ENCODE data around the gene HHAT.

HHAT gene

DNA sequence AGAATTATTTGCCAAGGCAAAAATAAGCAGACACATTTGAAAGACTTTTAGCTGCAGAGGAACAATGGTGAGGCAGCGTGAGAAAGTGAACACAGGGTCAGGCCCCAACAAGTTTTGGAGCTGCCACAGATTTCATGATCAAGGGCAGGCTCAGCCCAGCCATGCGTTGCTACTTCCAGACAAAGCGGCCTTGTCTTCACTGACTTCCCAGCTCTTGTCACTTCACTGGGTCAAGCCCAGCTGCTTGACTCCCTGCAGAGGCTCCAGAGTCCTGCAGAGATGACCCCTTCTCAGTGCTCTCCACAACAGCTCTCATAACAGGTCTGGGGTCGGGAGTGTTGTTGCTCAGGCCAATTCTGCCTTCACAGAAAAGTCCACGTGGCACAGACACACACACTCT is 35.8 kb downstream of the HHAT start:
- no peak overlapping the region for H3K4me3 ChIP-seq (replicated peaks; ENCODE audit: low read depth, low read length)
- H3K27me3 ChIP-seq (replicated peaks; ENCODE audit: control insufficient read depth, insufficient read depth, low read length): no peaks in the 10 kb centered on the region
- no peak for DNase-seq (ENCODE audit: extremely low read depth, insufficient read length)
- TF ChIP-seq, protein P1, sequence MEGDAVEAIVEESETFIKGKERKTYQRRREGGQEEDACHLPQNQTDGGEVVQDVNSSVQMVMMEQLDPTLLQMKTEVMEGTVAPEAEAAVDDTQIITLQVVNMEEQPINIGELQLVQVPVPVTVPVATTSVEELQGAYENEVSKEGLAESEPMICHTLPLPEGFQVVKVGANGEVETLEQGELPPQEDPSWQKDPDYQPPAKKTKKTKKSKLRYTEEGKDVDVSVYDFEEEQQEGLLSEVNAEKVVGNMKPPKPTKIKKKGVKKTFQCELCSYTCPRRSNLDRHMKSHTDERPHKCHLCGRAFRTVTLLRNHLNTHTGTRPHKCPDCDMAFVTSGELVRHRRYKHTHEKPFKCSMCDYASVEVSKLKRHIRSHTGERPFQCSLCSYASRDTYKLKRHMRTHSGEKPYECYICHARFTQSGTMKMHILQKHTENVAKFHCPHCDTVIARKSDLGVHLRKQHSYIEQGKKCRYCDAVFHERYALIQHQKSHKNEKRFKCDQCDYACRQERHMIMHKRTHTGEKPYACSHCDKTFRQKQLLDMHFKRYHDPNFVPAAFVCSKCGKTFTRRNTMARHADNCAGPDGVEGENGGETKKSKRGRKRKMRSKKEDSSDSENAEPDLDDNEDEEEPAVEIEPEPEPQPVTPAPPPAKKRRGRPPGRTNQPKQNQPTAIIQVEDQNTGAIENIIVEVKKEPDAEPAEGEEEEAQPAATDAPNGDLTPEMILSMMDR (IDR thresholded peaks at IDR 0.05; ENCODE audit: insufficient read depth, low read length, poor library complexity, severe bottlenecking): no peak
- H3K36me3 ChIP-seq (ENCODE audit: control insufficient read depth, insufficient read depth, low read length): no peaks in the 10 kb centered on the region

DNA sequence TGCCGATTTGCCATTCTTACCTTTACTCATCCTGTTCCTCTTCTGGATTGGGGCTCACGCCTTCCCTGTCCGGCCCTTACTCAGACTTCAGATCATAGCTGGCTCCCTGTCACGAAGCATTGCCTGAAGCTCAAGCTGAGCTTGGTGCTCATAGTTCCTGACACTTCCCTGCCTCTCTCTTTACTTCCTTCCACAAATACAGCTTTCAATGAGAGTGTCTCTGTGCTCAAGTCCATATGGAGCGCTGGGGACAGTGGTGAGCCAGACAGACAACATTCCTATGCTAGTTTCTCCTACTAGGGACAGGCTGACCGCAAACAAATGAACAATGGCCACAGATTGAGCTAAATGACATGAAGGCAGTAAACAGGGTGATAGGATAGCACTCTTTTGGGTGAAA is 38.1 kb downstream of the HHAT start:
- TF ChIP-seq, protein P1 (IDR thresholded peaks at IDR 0.05; ENCODE audit: insufficient read depth, low read length, poor library complexity, severe bottlenecking): no peak
- no peak for DNase-seq (ENCODE audit: extremely low read depth, insufficient read length)
- Histone ChIP-seq H3K36me3 (ENCODE audit: control insufficient read depth, insufficient read depth, low read length) (no peaks in the 10 kb centered on the region), H3K4me3 (replicated peaks; ENCODE audit: low read depth, low read length) (no peak overlapping the region), H3K27me3 (replicated peaks; ENCODE audit: control insufficient read depth, insufficient read depth, low read length) (no peaks in the 10 kb centered on the region)

DNA sequence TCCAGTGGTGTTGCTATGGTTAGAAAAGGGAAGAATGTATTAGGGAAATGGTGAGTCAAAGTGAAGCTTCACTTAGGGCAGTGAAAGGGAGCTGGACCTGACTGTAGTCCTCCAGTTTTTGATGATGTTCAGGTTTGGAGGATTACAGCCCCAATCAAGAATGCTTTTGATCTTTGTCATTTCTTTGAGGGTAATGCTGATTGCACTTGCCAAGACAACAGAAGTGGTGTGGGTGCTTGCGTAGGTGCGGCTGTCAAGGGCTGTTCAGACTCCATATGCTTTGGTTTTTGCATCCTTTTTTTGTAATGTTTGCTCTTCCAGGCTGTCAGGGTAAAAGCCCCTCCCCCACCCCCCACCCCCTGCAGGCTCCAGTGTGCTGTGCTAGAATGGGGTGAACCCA is 38.9 kb downstream of the HHAT start:
- Histone ChIP-seq H3K27me3 (replicated peaks; ENCODE audit: control insufficient read depth, insufficient read depth, low read length) (no peaks in the 10 kb centered on the region), H3K4me3 (replicated peaks; ENCODE audit: low read depth, low read length) (no peak overlapping the region), H3K36me3 (ENCODE audit: control insufficient read depth, insufficient read depth, low read length) (no peaks in the 10 kb centered on the region)
- no peak for DNase-seq (ENCODE audit: extremely low read depth, insufficient read length)
- TF ChIP-seq, protein P1 (IDR thresholded peaks at IDR 0.05; ENCODE audit: insufficient read depth, low read length, poor library complexity, severe bottlenecking): no peak

DNA sequence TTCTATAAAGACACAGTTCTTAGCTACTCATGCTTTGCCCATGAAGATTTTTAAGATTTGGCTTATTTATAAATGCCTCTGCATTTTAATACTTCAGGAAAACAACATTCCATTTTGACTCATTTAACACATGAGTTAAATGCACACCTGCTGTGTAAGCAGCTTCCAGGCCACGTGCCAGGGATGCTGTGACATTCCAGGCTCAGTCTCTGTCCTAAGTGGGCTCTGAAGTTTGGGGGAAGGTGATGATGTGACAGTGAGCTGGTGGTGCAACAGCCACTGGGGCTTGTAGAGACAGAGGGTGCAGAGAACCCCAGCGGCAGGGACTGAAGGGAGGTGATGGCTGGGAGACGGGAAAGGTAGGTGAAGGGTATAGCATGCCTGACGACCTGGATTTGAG is 40.7 kb downstream of the HHAT start:
- H3K4me3 ChIP-seq (replicated peaks; ENCODE audit: low read depth, low read length): no peak overlapping the region
- no peaks in the 10 kb centered on the region for H3K36me3 ChIP-seq (ENCODE audit: control insufficient read depth, insufficient read depth, low read length)
- TF ChIP-seq, protein P1 (IDR thresholded peaks at IDR 0.05; ENCODE audit: insufficient read depth, low read length, poor library complexity, severe bottlenecking): no peak
- no peaks in the 10 kb centered on the region for H3K27me3 ChIP-seq (replicated peaks; ENCODE audit: control insufficient read depth, insufficient read depth, low read length)
- no peak for DNase-seq (ENCODE audit: extremely low read depth, insufficient read length)

DNA sequence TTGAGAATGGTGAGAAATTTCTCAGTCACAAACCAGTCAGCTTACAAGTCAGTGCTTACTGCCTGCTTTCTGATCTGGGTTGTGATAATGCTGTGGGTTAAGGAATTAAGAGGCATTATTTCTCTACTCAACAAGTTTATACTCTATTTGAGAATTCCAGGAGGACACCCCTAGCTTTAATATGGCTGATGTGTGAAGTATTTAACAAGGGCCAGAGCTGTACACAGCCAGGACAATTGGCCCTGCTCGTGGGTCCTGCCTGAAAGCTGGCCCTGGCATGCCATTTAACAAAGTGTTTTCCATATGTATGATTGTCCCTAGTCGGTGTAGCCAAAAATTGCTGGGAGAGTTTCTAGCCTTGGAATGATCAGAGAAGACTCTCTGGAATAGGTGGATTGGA is 43.2 kb downstream of the HHAT start:
- TF ChIP-seq, protein P1 (IDR thresholded peaks at IDR 0.05; ENCODE audit: insufficient read depth, low read length, poor library complexity, severe bottlenecking): no peak
- no peak for DNase-seq (ENCODE audit: extremely low read depth, insufficient read length)

DNA sequence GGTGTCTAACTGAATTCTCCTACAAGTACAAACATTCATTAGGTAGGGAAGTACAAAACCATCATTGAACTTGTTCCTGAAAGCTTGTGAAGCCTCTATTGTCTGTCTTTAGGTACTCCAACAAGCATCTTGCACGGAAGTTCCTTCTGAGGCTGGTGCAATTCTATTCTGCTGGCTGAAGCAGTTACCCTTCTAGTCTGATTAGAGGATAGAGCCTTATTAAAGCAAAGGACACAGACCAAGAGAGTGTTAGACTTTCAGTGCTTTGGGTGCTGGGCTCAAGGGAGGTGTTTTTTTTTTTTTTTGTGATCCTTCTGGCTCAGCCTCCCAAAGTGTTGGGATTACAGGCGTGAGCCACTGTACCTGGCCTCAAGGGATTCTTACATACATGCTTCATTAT is 43.8 kb downstream of the HHAT start:
- no peak for DNase-seq (ENCODE audit: extremely low read depth, insufficient read length)
- no peaks in the 10 kb centered on the region for H3K27me3 ChIP-seq (replicated peaks; ENCODE audit: control insufficient read depth, insufficient read depth, low read length)
- TF ChIP-seq, protein P1 (IDR thresholded peaks at IDR 0.05; ENCODE audit: insufficient read depth, low read length, poor library complexity, severe bottlenecking): no peak
- H3K4me3 ChIP-seq (replicated peaks; ENCODE audit: low read depth, low read length): no peak overlapping the region
- no peaks in the 10 kb centered on the region for H3K36me3 ChIP-seq (ENCODE audit: control insufficient read depth, insufficient read depth, low read length)

More for the DNA sequence above, 43.2 kb downstream of the HHAT start:
- Histone ChIP-seq H3K4me3 (replicated peaks; ENCODE audit: low read depth, low read length) (no peak overlapping the region), H3K36me3 (ENCODE audit: control insufficient read depth, insufficient read depth, low read length) (no peaks in the 10 kb centered on the region), H3K27me3 (replicated peaks; ENCODE audit: control insufficient read depth, insufficient read depth, low read length) (no peaks in the 10 kb centered on the region)
